Measurements from ENCODE around the gene BOLA1. TPM values are rescaled to one million over a fixed set of nuclear protein-coding genes. Genes with fewer than 3 reads are reported as not detected.

The BOLA1 gene
- total RNA-seq, 1 donor from 2014 or later, result 11.5 TPM

- Histone ChIP-seq H3K27me3 (ENCODE audit: low read depth) (no peaks in the 10 kb centered on the region), H3K36me3 (peaks cover 49% of the 10 kb centered on the region), H3K4me1 (peaks cover 43% of the 10 kb centered on the region), H3K27ac (no peak overlapping the region), H3K4me3 (no peak overlapping the region), H3K9me3 (no peaks in the 10 kb centered on the region)
- TF ChIP-seq, protein P1, sequence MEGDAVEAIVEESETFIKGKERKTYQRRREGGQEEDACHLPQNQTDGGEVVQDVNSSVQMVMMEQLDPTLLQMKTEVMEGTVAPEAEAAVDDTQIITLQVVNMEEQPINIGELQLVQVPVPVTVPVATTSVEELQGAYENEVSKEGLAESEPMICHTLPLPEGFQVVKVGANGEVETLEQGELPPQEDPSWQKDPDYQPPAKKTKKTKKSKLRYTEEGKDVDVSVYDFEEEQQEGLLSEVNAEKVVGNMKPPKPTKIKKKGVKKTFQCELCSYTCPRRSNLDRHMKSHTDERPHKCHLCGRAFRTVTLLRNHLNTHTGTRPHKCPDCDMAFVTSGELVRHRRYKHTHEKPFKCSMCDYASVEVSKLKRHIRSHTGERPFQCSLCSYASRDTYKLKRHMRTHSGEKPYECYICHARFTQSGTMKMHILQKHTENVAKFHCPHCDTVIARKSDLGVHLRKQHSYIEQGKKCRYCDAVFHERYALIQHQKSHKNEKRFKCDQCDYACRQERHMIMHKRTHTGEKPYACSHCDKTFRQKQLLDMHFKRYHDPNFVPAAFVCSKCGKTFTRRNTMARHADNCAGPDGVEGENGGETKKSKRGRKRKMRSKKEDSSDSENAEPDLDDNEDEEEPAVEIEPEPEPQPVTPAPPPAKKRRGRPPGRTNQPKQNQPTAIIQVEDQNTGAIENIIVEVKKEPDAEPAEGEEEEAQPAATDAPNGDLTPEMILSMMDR (IDR thresholded peaks at IDR 0.05), result no peak
- ATAC-seq (no peak), DNase-seq (no peak)
- intact Hi-C loops (cut with DNase I), result no loop called here
These were observed 26.0 kb downstream of the BOLA1 start for GRCh38 chr1:149925345-149925744.

- intact Hi-C loops (cut with DNase I), result no loop called here
- Histone ChIP-seq H3K4me3 (no peak overlapping the region), H3K27me3 (ENCODE audit: low read depth) (no peaks in the 10 kb centered on the region), H3K27ac (no peak overlapping the region), H3K4me1 (peaks cover 43% of the 10 kb centered on the region), H3K36me3 (peaks cover 51% of the 10 kb centered on the region), H3K9me3 (no peaks in the 10 kb centered on the region)
- ATAC-seq (no peak), DNase-seq (no peak)
- TF ChIP-seq, protein P1 (IDR thresholded peaks at IDR 0.05), result no peak
These were observed 26.4 kb downstream of the BOLA1 start for GRCh38 chr1:149925751-149926150.

GRCh38 chr1:149926296-149926695, 26.9 kb downstream of the BOLA1 start:
- no peak for DNase-seq
- Histone ChIP-seq H3K4me1 (peaks cover 43% of the 10 kb centered on the region), H3K27ac (no peak overlapping the region), H3K9me3 (no peaks in the 10 kb centered on the region), H3K27me3 (ENCODE audit: low read depth) (no peaks in the 10 kb centered on the region), H3K4me3 (peak overlapping the region; percentile 99), H3K36me3 (peaks cover 54% of the 10 kb centered on the region)
- no peak for ATAC-seq
- intact Hi-C loops (cut with DNase I), result no loop called here
- TF ChIP-seq, protein P1 (IDR thresholded peaks at IDR 0.05), result no peak

DNA sequence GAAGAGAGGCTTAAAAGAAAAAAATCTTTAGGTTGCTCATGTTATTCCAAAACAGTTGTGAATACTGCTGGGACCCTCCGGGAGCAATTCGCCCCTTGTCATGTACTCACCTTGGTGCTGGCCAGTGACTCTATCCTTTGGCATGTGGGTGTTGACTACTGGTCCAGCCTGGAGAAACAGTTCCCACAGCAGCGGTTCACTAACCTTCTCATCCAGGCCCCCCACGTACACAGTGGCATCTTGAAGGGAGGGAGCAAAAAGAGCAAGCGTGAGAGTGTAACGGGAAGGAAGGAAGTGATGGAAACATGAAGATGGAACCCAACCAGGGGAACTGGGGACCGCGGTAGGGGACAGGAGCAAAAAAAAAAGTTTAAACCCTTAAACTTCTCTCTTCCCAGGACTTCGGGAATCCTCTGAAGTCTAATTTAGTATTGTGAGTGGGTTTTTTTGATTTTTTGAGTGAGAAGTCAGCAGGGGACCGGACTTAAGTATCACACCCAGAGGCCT, 27.7 kb downstream of the BOLA1 start:
- no peak for DNase-seq
- intact Hi-C loops (cut with DNase I), result no loop called here

DNA sequence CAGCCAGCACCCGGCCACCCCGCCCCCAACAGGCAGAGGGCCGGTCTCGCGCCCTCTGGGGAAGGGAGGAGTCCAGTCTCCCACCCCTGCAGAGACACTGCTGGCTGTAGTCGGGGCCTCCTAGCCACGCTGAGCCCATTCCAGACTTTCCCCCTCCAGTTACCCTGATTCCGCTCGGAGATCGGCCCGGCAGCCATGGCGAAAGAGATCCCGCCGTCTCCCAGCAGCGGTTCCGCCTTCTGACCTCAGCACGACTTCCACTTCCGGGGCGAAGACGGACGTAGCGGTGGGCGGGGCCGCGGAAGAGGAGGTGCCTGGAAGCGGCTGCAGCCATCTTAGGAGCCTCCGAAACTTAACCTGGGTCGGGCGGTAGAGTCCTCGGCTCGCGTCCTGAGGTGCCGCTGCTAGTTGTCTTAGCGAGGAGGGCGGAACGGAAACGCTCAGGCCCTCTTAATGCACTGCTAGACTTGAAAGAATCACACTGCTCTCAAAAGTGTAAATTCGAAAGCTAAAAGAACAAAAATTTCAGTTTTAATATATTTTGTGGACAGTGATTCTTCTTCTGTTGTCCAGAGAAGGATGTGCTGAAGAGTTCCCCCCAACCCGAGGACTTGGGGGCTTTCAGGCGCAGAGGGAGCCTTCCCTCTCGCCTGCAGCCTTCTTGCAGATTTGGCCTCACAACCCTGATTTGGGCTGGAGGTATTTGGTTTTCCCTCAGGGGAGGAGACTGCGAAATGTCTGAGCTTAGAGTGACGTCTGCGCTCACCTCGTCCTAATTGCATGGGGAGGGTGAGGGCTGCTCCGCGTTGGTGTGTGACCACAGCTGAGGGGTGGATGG, 28.4 kb downstream of the BOLA1 start, which contains the start of gene SF3B4:
SF3B4 (minus strand) TSS at position 241 of the 838 bp plus-strand sequence; CDS start at position 197, 44 bp downstream.
- Histone ChIP-seq H3K36me3 (peaks cover 46% of the 10 kb centered on the region), H3K4me3 (peak within 1 kb of the TSS; percentile 99), H3K27me3 (ENCODE audit: low read depth) (no peaks in the 10 kb centered on the region), H3K9me3 (no peaks in the 10 kb centered on the region), H3K4me1 (peaks cover 43% of the 10 kb centered on the region), H3K27ac (peak within 1 kb of the TSS; percentile 98)
- TF ChIP-seq, protein P1 (IDR thresholded peaks at IDR 0.05), result no peak
- intact Hi-C loops (cut with DNase I), result no loop called here
- DNase-seq, result peak; percentile 97
- peak; percentile 98 to 99 for ATAC-seq

More for the DNA sequence above, 27.7 kb downstream of the BOLA1 start:
- no peaks in the 10 kb centered on the region for H3K9me3 ChIP-seq
- TF ChIP-seq, protein P1 (IDR thresholded peaks at IDR 0.05), result no peak
- peaks cover 43% of the 10 kb centered on the region for H3K4me1 ChIP-seq
- H3K4me3 ChIP-seq, result peak overlapping the region; percentile 99
- ATAC-seq, result no peak
- H3K36me3 ChIP-seq, result peaks cover 53% of the 10 kb centered on the region
- H3K27me3 ChIP-seq (ENCODE audit: low read depth), result no peaks in the 10 kb centered on the region
- peak overlapping the region; percentile 98 for H3K27ac ChIP-seq

All from lower lobe of right lung (tissue), 2 donors.